Measurements from ENCODE around the gene CA5A. TPM values are rescaled to one million over a fixed set of nuclear protein-coding genes. Genes with fewer than 3 reads are reported as not detected.

CA5A gene
- total RNA-seq, 4 donors from 2014 or later: not detected

GRCh38 chr16:87850009-87851006 lies 86.0 kb downstream of the CA5A start:
- H3K27me3 ChIP-seq: no peaks in the 10 kb centered on the region
- no peak overlapping the region for H3K4me3 ChIP-seq
- H3K27ac ChIP-seq: no peak overlapping the region
- TF ChIP-seq POLR2AphosphoS5 (IDR thresholded peaks at IDR 0.05) (no peak), CTCF (IDR thresholded peaks at IDR 0.05) (peak in 3 of 4 experiments; percentile 83 to 97 (median 91))
- peaks cover 0 to 28% of the 10 kb centered on the region in 2 donors for H3K36me3 ChIP-seq
- WGBS, 2 donors (ENCODE audit: low coverage in 1 of 2): 69 to 81% methylated on average over 2 to 4 of the region's 25 CpGs
- H3K4me1 ChIP-seq: peaks cover 0 to 74% (median 14%) of the 10 kb centered on the region in 3 donors
- H3K9me3 ChIP-seq: no peaks in the 10 kb centered on the region
- ATAC-seq: no peak

- Histone ChIP-seq H3K9me3 (no peaks in the 10 kb centered on the region), H3K4me3 (no peak overlapping the region), H3K27me3 (no peaks in the 10 kb centered on the region), H3K27ac (no peak overlapping the region), H3K4me1 (peaks cover 0 to 66% (median 14%) of the 10 kb centered on the region in 3 donors), H3K36me3 (peaks cover 0 to 28% of the 10 kb centered on the region in 2 donors)
- no peak for ATAC-seq
- 93 to 94% methylated on average over 5 to 8 of the region's 16 CpGs for WGBS, 2 donors (ENCODE audit: low coverage in 1 of 2)
- TF ChIP-seq POLR2AphosphoS5 (IDR thresholded peaks at IDR 0.05): no peak
- TF ChIP-seq EP300 (IDR thresholded peaks at IDR 0.05): no peak
- TF ChIP-seq POLR2A (IDR thresholded peaks at IDR 0.05): no peak
- TF ChIP-seq CTCF (IDR thresholded peaks at IDR 0.05): no peak
These were observed 86.8 kb downstream of the CA5A start for GRCh38 chr16:87849419-87850008.

- no peak overlapping the region for H3K27ac ChIP-seq
- H3K4me3 ChIP-seq: no peak overlapping the region
- ATAC-seq: no peak
- no peak for TF ChIP-seq CTCF (IDR thresholded peaks at IDR 0.05)
- no peak for TF ChIP-seq POLR2AphosphoS5 (IDR thresholded peaks at IDR 0.05)
- TF ChIP-seq POLR2A (IDR thresholded peaks at IDR 0.05): no peak
- no peak for TF ChIP-seq EP300 (IDR thresholded peaks at IDR 0.05)
- no peaks in the 10 kb centered on the region for H3K9me3 ChIP-seq
- 82 to 97% methylated on average over 5 to 14 of the region's 18 CpGs for WGBS, 2 donors (ENCODE audit: low coverage in 1 of 2)
- no peaks in the 10 kb centered on the region for H3K27me3 ChIP-seq
- H3K36me3 ChIP-seq: peaks cover 0 to 28% of the 10 kb centered on the region in 2 donors
- peaks cover 0 to 59% (median 12%) of the 10 kb centered on the region in 3 donors for H3K4me1 ChIP-seq
These were observed 87.5 kb downstream of the CA5A start for GRCh38 chr16:87848676-87849345.

- peaks cover 0 to 28% of the 10 kb centered on the region in 2 donors for H3K36me3 ChIP-seq
- ATAC-seq: no peak
- 88 to 96% methylated on average over 4 to 9 of the region's 28 CpGs for WGBS, 2 donors (ENCODE audit: low coverage in 1 of 2)
- H3K4me3 ChIP-seq: no peak overlapping the region
- H3K27me3 ChIP-seq: no peaks in the 10 kb centered on the region
- H3K9me3 ChIP-seq: no peaks in the 10 kb centered on the region
- no peak for TF ChIP-seq POLR2A (IDR thresholded peaks at IDR 0.05)
- peaks cover 0 to 51% (median 5%) of the 10 kb centered on the region in 3 donors for H3K4me1 ChIP-seq
- no peak overlapping the region for H3K27ac ChIP-seq
These were observed 88.3 kb downstream of the CA5A start for GRCh38 chr16:87847785-87848675.

Data from gastroesophageal sphincter (tissue), 4 donors.